Adipocyte (in vitro differentiated cells): Measurements from ENCODE around the gene KLRC3.
"Not testable (repeated sequence)": the region's sequence is repeated elsewhere in the genome, so short reads cannot be mapped to it uniquely, and the experiment has no call there.

Experiments used
- DNase-seq: peaks from one replicate; pipeline ENCODE4 v3.0.0-alpha.2; 2015; ENCODE audit warnings: low read depth
- H3K27me3 ChIP-seq: replicated peaks from 2 replicates; pipeline ENCODE4 v1.7.0; 2013; ENCODE audit warnings: mild to moderate bottlenecking, low read length, moderate library complexity; ENCODE audit not compliant: control insufficient read depth, insufficient read depth
- H3K36me3 ChIP-seq: 2 replicates; pipeline ENCODE4 v1.7.0; 2013; ENCODE audit warnings: low read length, mild to moderate bottlenecking, moderate library complexity; ENCODE audit not compliant: control insufficient read depth, insufficient read depth, severe bottlenecking
- H3K4me1 ChIP-seq: 2 replicates; pipeline ENCODE4 v1.7.0; 2013; ENCODE audit warnings: mild to moderate bottlenecking, low read length, moderate library complexity; ENCODE audit not compliant: control insufficient read depth, insufficient read depth
- H3K4me3 ChIP-seq: 2 replicates; pipeline ENCODE4 v1.7.0; 2013; ENCODE audit warnings: mild to moderate bottlenecking, low read length, moderate library complexity
- H3K9ac ChIP-seq: 2 replicates; pipeline ENCODE4 v1.7.0; 2013; ENCODE audit warnings: mild to moderate bottlenecking, low read length, moderate library complexity
- H3K9me3 ChIP-seq: 2 replicates; pipeline ENCODE4 v1.7.0; 2013; ENCODE audit warnings: mild to moderate bottlenecking, low read length, moderate library complexity; ENCODE audit not compliant: control insufficient read depth

Gene KLRC3

GRCh38 chr12:10398168-10398567 lies 22.2 kb downstream of the KLRC3 start:
- DNase-seq: no peak

DNA sequence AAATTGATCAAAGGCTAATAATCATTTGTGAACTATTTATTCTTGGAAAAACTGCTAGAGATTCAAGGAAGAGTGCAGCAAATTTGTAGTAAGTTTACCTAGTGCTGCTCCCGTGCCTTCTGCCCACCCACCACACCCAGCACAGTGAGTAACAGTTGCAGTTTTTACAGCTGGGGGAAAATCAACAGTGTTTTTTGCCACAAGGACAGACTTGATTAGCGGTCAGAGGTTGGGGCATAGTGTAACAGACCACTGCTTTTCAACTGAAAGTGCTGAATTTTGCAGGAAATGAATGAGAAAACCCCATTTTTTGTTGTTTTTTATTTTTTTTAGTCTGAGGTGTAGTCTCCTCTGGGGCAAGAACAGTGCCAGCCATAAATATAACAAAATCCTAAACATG lies 23.1 kb downstream of the KLRC3 start:
- DNase-seq: no peak
- Histone ChIP-seq H3K27me3 (no peaks in the 10 kb centered on the region), H3K4me1 (peaks cover 16% of the 10 kb centered on the region), H3K36me3 (no peaks in the 10 kb centered on the region), H3K9ac (no peak overlapping the region), H3K4me3 (no peak overlapping the region), H3K9me3 (no peaks in the 10 kb centered on the region)

More at GRCh38 chr12:10398168-10398567, 22.2 kb downstream of the KLRC3 start:
- no peaks in the 10 kb centered on the region for H3K27me3 ChIP-seq
- no peaks in the 10 kb centered on the region for H3K36me3 ChIP-seq
- no peaks in the 10 kb centered on the region for H3K9me3 ChIP-seq
- H3K9ac ChIP-seq: no peak overlapping the region
- H3K4me1 ChIP-seq: peaks cover 8% of the 10 kb centered on the region
- H3K4me3 ChIP-seq: no peak overlapping the region

DNA sequence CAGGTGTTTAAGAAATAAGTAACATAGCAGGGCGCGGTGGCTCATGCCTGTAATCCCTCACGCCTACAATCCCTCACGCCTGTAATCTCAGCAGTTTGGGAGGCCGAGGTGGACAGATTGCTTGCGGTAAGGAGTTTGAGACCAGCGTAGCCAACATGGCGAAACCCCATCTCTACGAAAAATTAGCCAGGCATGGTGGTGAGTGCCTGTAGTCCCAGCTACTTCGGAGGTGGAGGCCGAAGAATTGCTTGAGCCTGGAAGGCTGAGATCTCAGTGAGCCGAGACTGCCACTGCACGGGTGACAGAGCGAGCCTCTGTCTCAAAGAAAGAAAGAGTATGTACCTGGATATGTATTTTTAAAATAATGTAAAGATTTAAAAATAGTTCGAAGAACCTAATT lies 24.2 kb downstream of the KLRC3 start:
- not testable (repeated sequence) for DNase-seq, H3K4me3 ChIP-seq, H3K9me3 ChIP-seq, H3K36me3 ChIP-seq, H3K27me3 ChIP-seq, H3K9ac ChIP-seq
- peaks cover 23% of the 10 kb centered on the region for H3K4me1 ChIP-seq

DNA sequence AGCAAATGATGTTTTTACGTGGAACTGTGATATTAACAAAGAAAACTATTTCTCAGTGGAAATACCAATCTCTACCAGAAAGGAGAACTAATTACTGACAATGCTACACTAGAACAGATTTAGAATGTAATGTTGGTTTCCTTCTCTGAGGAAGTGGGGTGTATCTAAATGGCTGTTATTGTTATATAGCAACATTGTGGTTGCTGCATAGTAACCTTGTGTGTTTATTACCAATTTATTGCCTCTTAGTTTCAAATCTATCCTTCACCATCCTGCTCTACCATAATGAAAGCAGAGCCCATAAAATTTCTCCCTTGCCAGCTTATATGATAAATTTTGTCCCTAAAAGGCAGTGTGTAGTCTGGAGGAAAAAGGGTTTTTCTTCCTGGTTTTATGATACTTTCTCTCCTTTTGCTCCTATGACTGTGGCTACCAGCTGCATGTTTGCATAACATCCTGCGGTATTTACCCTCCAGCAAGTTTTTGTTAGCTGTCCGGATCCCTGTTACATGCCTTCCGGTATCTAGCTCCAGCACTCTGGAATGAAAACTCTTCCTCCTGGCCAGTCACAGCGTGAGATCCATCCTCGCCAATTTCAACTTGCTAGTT lies 24.9 kb downstream of the KLRC3 start:
- Histone ChIP-seq H3K4me3 (peak overlapping the region; percentile 60), H3K36me3 (no peaks in the 10 kb centered on the region), H3K9ac (peak overlapping the region; percentile 47), H3K4me1 (peaks cover 23% of the 10 kb centered on the region), H3K27me3 (no peaks in the 10 kb centered on the region), H3K9me3 (no peaks in the 10 kb centered on the region)
- peak; percentile 92 for DNase-seq

- not testable (repeated sequence) for H3K9ac ChIP-seq, H3K9me3 ChIP-seq, DNase-seq, H3K27me3 ChIP-seq, H3K4me3 ChIP-seq, H3K36me3 ChIP-seq
- H3K4me1 ChIP-seq: peaks cover 23% of the 10 kb centered on the region
Measured at GRCh38 chr12:10394531-10395152, 25.8 kb downstream of the KLRC3 start.

DNA sequence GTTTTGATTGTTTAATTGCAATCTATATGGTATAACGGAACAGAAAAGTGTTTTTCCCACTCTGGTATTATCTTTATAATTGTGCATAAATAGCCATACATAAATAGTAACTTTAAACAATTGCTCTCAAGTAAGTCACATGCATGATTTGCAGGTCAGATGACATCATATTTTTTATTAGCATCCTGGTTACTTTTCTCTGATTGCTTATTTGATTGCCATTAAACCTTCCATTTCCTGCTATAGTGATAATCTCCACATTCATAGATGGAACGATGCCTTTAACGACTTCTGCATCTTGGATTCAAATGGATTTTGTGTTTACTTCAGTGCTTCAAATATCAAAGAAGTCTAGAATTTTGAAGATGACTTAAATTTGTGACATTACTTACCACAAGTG lies 27.1 kb downstream of the KLRC3 start:
- Histone ChIP-seq H3K9ac (no peak overlapping the region), H3K4me3 (no peak overlapping the region)
- no peak for DNase-seq

DNA sequence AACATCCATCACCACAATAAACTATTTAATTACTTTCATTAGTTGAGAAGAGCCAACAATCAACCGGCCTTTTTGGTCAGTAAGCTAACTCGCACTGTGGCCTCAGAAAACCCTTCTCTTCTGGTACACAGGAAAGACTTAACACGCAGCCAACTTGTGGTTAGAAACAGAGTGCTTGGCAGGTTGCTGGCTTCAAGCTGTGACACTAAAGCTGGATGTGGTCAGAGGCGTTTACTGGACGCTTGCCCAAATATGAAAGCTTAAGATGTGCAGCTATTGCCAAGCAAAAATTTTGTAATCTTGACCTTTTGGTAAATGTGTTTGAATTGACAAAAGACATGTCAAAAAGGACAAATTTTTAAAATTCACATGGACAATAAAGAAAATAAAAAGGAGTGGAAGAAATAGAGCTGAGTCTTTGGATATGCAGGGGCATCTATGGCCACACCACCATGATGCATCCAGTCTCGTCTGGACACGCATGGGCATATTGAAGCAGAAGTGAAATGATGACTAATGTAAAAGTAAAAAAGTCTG lies 27.9 kb downstream of the KLRC3 start:
- peak overlapping the region; percentile 47 for H3K4me3 ChIP-seq
- peak; percentile 90 for DNase-seq
- peaks cover 23% of the 10 kb centered on the region for H3K4me1 ChIP-seq
- H3K9ac ChIP-seq: no peak overlapping the region
- H3K27me3 ChIP-seq: no peaks in the 10 kb centered on the region
- H3K36me3 ChIP-seq: no peaks in the 10 kb centered on the region
- H3K9me3 ChIP-seq: no peaks in the 10 kb centered on the region

More for the DNA sequence above, 27.1 kb downstream of the KLRC3 start:
- Histone ChIP-seq H3K36me3 (no peaks in the 10 kb centered on the region), H3K4me1 (peaks cover 23% of the 10 kb centered on the region), H3K27me3 (no peaks in the 10 kb centered on the region), H3K9me3 (no peaks in the 10 kb centered on the region)

DNA sequence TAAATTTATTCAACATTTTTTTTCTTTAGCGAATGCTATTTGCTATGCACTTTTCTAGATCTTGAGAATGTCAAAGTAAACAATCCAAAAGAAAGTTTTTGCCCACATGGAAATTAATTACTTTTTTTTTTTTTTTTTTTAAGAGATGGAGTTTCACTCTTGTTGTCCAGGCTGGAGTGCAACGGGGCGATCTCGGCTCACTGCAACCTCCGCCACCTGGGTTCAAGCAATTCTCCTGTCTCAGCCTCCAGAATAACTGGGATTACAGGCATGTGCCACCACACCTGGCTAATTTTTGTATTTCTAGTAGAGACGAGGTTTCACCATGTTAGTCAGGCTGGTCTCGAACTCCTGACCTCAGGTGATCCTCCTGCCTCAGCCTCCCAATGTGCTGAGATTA lies 29.4 kb downstream of the KLRC3 start:
- not testable (repeated sequence) for H3K36me3 ChIP-seq, H3K27me3 ChIP-seq, H3K4me3 ChIP-seq, H3K9me3 ChIP-seq, H3K9ac ChIP-seq, DNase-seq
- H3K4me1 ChIP-seq: peaks cover 36% of the 10 kb centered on the region

- no peaks in the 10 kb centered on the region for H3K27me3 ChIP-seq
- no peak for DNase-seq
- no peaks in the 10 kb centered on the region for H3K9me3 ChIP-seq
- H3K36me3 ChIP-seq: no peaks in the 10 kb centered on the region
- no peak within 1 kb of the TSS for H3K9ac ChIP-seq
- peaks cover 40% of the 10 kb centered on the region for H3K4me1 ChIP-seq
- H3K4me3 ChIP-seq: no peak within 1 kb of the TSS
Measured at GRCh38 chr12:10389904-10390303, 30.5 kb downstream of the KLRC3 start, which contains the start of gene KLRK1. TSS of gene KLRK1 (minus strand) at chr12:10390041. CDS start at chr12:10388810, 1,231 bp downstream.

DNA sequence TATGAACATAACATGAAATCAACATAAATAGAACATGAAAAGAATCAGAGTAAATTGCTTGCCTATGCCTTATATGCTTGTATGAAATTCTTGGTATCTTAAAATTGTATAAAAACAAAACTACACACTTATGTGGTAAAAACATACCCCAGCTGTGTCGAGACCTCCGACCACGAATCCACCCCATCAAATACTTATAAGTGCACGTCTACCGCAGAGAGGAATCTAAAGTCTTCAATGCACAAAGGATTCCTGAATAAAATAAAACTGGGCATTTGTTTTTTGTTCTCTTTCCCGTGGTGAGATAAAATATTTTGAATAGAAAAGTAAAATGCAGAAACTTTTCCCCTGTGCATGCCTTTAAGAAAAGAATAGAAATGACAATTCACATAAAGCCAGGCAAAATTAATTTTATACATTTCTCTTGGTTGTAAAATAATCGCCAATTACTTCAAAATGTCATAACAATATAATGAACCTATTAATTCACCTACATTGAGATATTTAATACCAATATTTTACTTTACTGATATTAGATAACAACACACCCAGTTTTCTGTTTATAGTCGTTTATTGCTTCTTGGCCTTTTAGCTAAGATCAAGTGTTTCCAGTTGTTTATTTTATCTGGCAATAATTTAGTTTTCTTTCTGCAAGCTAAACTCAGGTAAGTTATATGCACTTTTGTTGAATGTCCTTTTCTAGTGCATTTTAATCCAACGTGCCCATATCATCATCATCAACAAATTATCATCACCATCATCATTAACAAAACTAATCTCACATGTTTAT lies 31.6 kb downstream of the KLRC3 start:
- H3K36me3 ChIP-seq: no peaks in the 10 kb centered on the region
- DNase-seq: no peak
- peaks cover 40% of the 10 kb centered on the region for H3K4me1 ChIP-seq
- H3K4me3 ChIP-seq: no peak overlapping the region
- no peaks in the 10 kb centered on the region for H3K27me3 ChIP-seq
- H3K9ac ChIP-seq: no peak overlapping the region
- peaks cover 8% of the 10 kb centered on the region for H3K9me3 ChIP-seq

DNA sequence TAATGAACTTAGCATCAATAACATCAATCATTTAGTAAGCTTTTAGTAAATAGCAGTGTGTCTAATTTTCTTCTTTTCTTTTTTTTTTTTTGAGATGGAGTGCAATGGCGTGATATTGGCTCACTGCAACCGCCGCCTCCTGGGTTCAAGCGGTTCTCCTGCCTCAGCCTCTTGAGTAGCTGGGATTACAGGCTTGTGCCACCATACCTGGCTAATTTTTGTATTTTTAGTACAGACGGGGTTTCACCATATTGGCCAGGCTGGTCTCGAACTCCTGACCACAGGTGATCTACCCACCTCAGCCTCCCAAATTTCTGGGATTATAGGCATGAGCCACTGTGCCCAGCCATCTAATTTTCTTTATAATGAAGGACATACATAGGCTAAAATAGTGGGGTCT lies 32.9 kb downstream of the KLRC3 start:
- H3K4me3 ChIP-seq, H3K36me3 ChIP-seq, H3K9me3 ChIP-seq, H3K27me3 ChIP-seq, DNase-seq, H3K9ac ChIP-seq: not testable (repeated sequence)
- peaks cover 31% of the 10 kb centered on the region for H3K4me1 ChIP-seq
